Activated CD4-positive, alpha-beta T cell treated with anti-CD3 and anti-CD28 coated beads for 48 hours (primary cell): Measurements from ENCODE around the gene NEUROG1.
"Not testable (repeated sequence)": the region's sequence is repeated elsewhere in the genome, so short reads cannot be mapped to it uniquely, and the experiment has no call there.

ENCODE experiments used
- DNase-seq: peaks from one replicate; pipeline ENCODE4 v3.0.0-alpha.2; 2020

Gene NEUROG1

GRCh38 chr5:135534609-135535419, 950 bp downstream of the NEUROG1 start:
- no peak for DNase-seq

- DNase-seq = no peak
These were observed 2.0 kb downstream of the NEUROG1 start for GRCh38 chr5:135533794-135534193.

GRCh38 chr5:135533334-135533733, 2.4 kb downstream of the NEUROG1 start:
- DNase-seq = no peak

- DNase-seq = not testable (repeated sequence)
These were observed 6.2 kb downstream of the NEUROG1 start for GRCh38 chr5:135529576-135529975.

GRCh38 chr5:135526924-135527323, 8.8 kb downstream of the NEUROG1 start:
- DNase-seq = no peak

- DNase-seq = no peak
These were observed 13.8 kb downstream of the NEUROG1 start for GRCh38 chr5:135521964-135522363.

GRCh38 chr5:135517631-135518030, 18.1 kb downstream of the NEUROG1 start:
- no peak for DNase-seq

- no peak for DNase-seq
These were observed 21.6 kb downstream of the NEUROG1 start for GRCh38 chr5:135514116-135514515.

- DNase-seq = no peak
These were observed 23.8 kb downstream of the NEUROG1 start for GRCh38 chr5:135511761-135512575.

- no peak for DNase-seq
These were observed 25.8 kb downstream of the NEUROG1 start for GRCh38 chr5:135509995-135510394.

- no peak for DNase-seq
These were observed 27.2 kb downstream of the NEUROG1 start for GRCh38 chr5:135508496-135509005.

GRCh38 chr5:135505973-135506372, 29.8 kb downstream of the NEUROG1 start:
- no peak for DNase-seq

GRCh38 chr5:135504376-135504775, 31.4 kb downstream of the NEUROG1 start:
- no peak for DNase-seq

- no peak for DNase-seq
These were observed 31.9 kb downstream of the NEUROG1 start for GRCh38 chr5:135503871-135504270.

- DNase-seq = no peak
These were observed 32.8 kb downstream of the NEUROG1 start for GRCh38 chr5:135502836-135503520.

GRCh38 chr5:135501965-135502364, 33.8 kb downstream of the NEUROG1 start:
- no peak for DNase-seq

- no peak for DNase-seq
These were observed 37.1 kb downstream of the NEUROG1 start for GRCh38 chr5:135498637-135498995.

- DNase-seq = no peak
These were observed 37.7 kb downstream of the NEUROG1 start for GRCh38 chr5:135497971-135498636.

GRCh38 chr5:135495531-135495930, 40.2 kb downstream of the NEUROG1 start:
- not testable (repeated sequence) for DNase-seq

GRCh38 chr5:135494196-135494595, 41.6 kb downstream of the NEUROG1 start:
- no peak for DNase-seq

GRCh38 chr5:135493406-135494180, 42.2 kb downstream of the NEUROG1 start:
- DNase-seq = no peak

GRCh38 chr5:135492319-135492626, 43.5 kb downstream of the NEUROG1 start:
- DNase-seq = no peak
